HepG2 (cell line): ENCODE results near the gene STK39. TPM values are rescaled to one million over a fixed set of nuclear protein-coding genes. Genes with fewer than 3 reads are reported as not detected.

Experiments used
- CENPX ChIP-seq: sonication (generic); formaldehyde crosslinking; IDR thresholded peaks from 2 replicates; pipeline ENCODE4 v1.9.0; 2021; ENCODE audit warnings: mild to moderate bottlenecking, missing genetic modification reagents, moderate library complexity
- CREBL2 ChIP-seq: sonication (generic); formaldehyde crosslinking; IDR thresholded peaks from 2 replicates; pipeline ENCODE4 v1.8.1; 2023; ENCODE audit warnings: missing genetic modification reagents, mild to moderate bottlenecking, borderline replicate concordance
- EEA1 ChIP-seq: sonication (generic); formaldehyde crosslinking; IDR thresholded peaks from 2 replicates; pipeline ENCODE4 v1.5.1; 2020; ENCODE audit warnings: mild to moderate bottlenecking, missing genetic modification reagents, borderline replicate concordance
- FOXC1 ChIP-seq: sonication (generic); formaldehyde crosslinking; IDR thresholded peaks from 2 replicates; pipeline ENCODE4 v1.8.0; 2022; ENCODE audit warnings: mild to moderate bottlenecking, missing genetic modification reagents, borderline replicate concordance
- GFI1 ChIP-seq: sonication (generic); formaldehyde crosslinking; IDR thresholded peaks from 2 replicates; pipeline ENCODE4 v1.5.0; 2020; ENCODE audit warnings: missing genetic modification reagents, mild to moderate bottlenecking, borderline replicate concordance
- GMEB2 ChIP-seq: IDR thresholded peaks from 2 replicates; pipeline ENCODE4 v1.6.1; 2016; ENCODE audit warnings: missing biosample characterization, missing genetic modification reagents, low read depth
- MTF2 ChIP-seq: sonication (generic); formaldehyde crosslinking; IDR thresholded peaks from 2 replicates; pipeline ENCODE4 v1.5.0; 2020; ENCODE audit warnings: missing genetic modification reagents, borderline replicate concordance
- NCOA2 ChIP-seq: sonication (generic); formaldehyde crosslinking; IDR thresholded peaks from 2 replicates; pipeline ENCODE4 v1.8.0; 2022; ENCODE audit warnings: inconsistent platforms
- RCOR2 ChIP-seq: IDR thresholded peaks from 2 replicates; pipeline ENCODE4 v1.6.1; 2016; ENCODE audit warnings: missing biosample characterization, missing genetic modification reagents
- RFX3 ChIP-seq: IDR thresholded peaks from 2 replicates; pipeline ENCODE4 v1.6.1; 2016; ENCODE audit warnings: missing biosample characterization, missing genetic modification reagents
- SPEN ChIP-seq: sonication (generic); formaldehyde crosslinking; IDR thresholded peaks from 2 replicates; pipeline ENCODE4 v1.5.1; 2020; ENCODE audit warnings: low read depth, mild to moderate bottlenecking, missing genetic modification reagents
- ZBTB38 ChIP-seq: sonication (generic); formaldehyde crosslinking; IDR thresholded peaks from 2 replicates; pipeline ENCODE4 v1.5.1; 2020; ENCODE audit warnings: mild to moderate bottlenecking, missing genetic modification reagents
- ZBTB7A ChIP-seq: sonication (generic); formaldehyde crosslinking; IDR thresholded peaks from 2 replicates; pipeline ENCODE4 v1.8.0; 2022; ENCODE audit warnings: mild to moderate bottlenecking, missing genetic modification reagents
- ZNF160 ChIP-seq: sonication (generic); formaldehyde crosslinking; IDR thresholded peaks from 2 replicates; pipeline ENCODE4 v1.8.0; 2022; ENCODE audit warnings: mild to moderate bottlenecking, inconsistent platforms, missing genetic modification reagents
- ZNF280D ChIP-seq: sonication (generic); formaldehyde crosslinking; IDR thresholded peaks from 2 replicates; pipeline ENCODE4 v1.5.1; 2020; ENCODE audit warnings: mild to moderate bottlenecking, missing genetic modification reagents
- ZNF329 ChIP-seq: sonication (generic); formaldehyde crosslinking; IDR thresholded peaks from 2 replicates; pipeline ENCODE4 v1.9.0; 2021; ENCODE audit warnings: low read depth, mild to moderate bottlenecking, missing genetic modification reagents
- ZNF446 ChIP-seq: sonication (generic); formaldehyde crosslinking; IDR thresholded peaks from 2 replicates; pipeline ENCODE4 v1.5.0; 2020; ENCODE audit warnings: mild to moderate bottlenecking, missing genetic modification reagents
- ZNF530 ChIP-seq: sonication (generic); formaldehyde crosslinking; IDR thresholded peaks from 2 replicates; pipeline ENCODE4 v1.5.0; 2020; ENCODE audit warnings: low read depth, mild to moderate bottlenecking, missing genetic modification reagents
- ZNF547 ChIP-seq: sonication (generic); formaldehyde crosslinking; IDR thresholded peaks from 2 replicates; pipeline ENCODE4 v1.5.1; 2020; ENCODE audit warnings: mild to moderate bottlenecking, missing genetic modification reagents
- ZNF589 ChIP-seq: sonication (generic); formaldehyde crosslinking; conservative IDR thresholded peaks from 2 replicates; pipeline ENCODE4 v1.8.0; 2022; ENCODE audit warnings: mild to moderate bottlenecking, moderate library complexity, missing genetic modification reagents
- ZNF772 ChIP-seq: sonication (generic); formaldehyde crosslinking; IDR thresholded peaks from 2 replicates; pipeline ENCODE4 v1.5.0; 2020; ENCODE audit warnings: mild to moderate bottlenecking, missing genetic modification reagents
- polyA plus RNA-seq, 8 experiments: library from polyadenylated mRNA; depleted of rRNA in 3 of 8; stranded (reverse) in 7 of 8; unstranded in 1 of 8; fragments of >200 nt; fragmentation: Illumina TruSeq in 4 of 8; extraction: Trizol in 4 of 8; gene quantifications; 2 replicates each; pipeline versions ENCODE4 v1.2.1 to v1.2.3, GENCODE V29; 2011 to 2016; ENCODE audit warnings: low read depth in 4 of 8, missing spikeins in 1 of 8, mixed read lengths in 1 of 8; ENCODE audit not compliant: insufficient read depth in 1 of 8
- total RNA-seq, 5 experiments: library from RNA; depleted of rRNA; stranded (reverse); fragments of >200 nt; fragmentation: Illumina TruSeq; extraction: Trizol; gene quantifications; 2 replicates each; pipeline ENCODE4 v1.2.3, GENCODE V29; 2016; ENCODE audit warnings: low read depth in 1 of 5
- TF ChIP-seq, protein P1 (sequence below): sonication (generic); formaldehyde crosslinking; IDR thresholded peaks from 2 replicates; pipeline ENCODE4 v1.5.1; 2020; ENCODE audit warnings: mild to moderate bottlenecking, missing genetic modification reagents, moderate library complexity
- TF ChIP-seq, protein P2 (sequence below), 2 experiments: fragments of 450-650 bp in 1 of 2; sonication (generic) in 1 of 2; formaldehyde crosslinking; IDR thresholded peaks; 2 replicates each; pipeline versions ENCODE4 v1.5.0 to v1.8.0; 2020 to 2022; ENCODE audit warnings: mild to moderate bottlenecking in 1 of 2, missing genetic modification reagents in 1 of 2

STK39 gene
- total and polyA plus RNA-seq, 2 of the 13 experiments (the other 11 are each of a cell fraction or from before 2014, with no cell fraction given), result 27.3 to 38.4 TPM

GRCh38 chr2:168165985-168166901, 81.2 kb downstream of the STK39 start (continued):
- TF ChIP-seq, protein P1, sequence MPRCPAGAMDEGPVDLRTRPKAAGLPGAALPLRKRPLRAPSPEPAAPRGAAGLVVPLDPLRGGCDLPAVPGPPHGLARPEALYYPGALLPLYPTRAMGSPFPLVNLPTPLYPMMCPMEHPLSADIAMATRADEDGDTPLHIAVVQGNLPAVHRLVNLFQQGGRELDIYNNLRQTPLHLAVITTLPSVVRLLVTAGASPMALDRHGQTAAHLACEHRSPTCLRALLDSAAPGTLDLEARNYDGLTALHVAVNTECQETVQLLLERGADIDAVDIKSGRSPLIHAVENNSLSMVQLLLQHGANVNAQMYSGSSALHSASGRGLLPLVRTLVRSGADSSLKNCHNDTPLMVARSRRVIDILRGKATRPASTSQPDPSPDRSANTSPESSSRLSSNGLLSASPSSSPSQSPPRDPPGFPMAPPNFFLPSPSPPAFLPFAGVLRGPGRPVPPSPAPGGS (CRISPR knock-in tag), result no peak
- TF ChIP-seq EEA1 (CRISPR knock-in tag) (no peak), ZBTB38 (CRISPR knock-in tag) (no peak), MTF2 (no peak), ZNF589 (CRISPR knock-in tag) (no peak), ZNF530 (CRISPR knock-in tag) (no peak), ZBTB7A (CRISPR knock-in tag) (no peak), GMEB2 (CRISPR knock-in tag) (no peak), NCOA2 (CRISPR knock-in tag) (peak; percentile 92), ZNF160 (CRISPR knock-in tag) (no peak), ZNF547 (no peak), CENPX (CRISPR knock-in tag) (no peak), CREBL2 (no peak), GFI1 (CRISPR knock-in tag) (no peak), SPEN (CRISPR knock-in tag) (no peak), FOXC1 (CRISPR knock-in tag) (no peak), ZNF329 (CRISPR knock-in tag) (no peak), ZNF280D (CRISPR knock-in tag) (no peak), ZNF446 (CRISPR knock-in tag) (no peak), ZNF772 (CRISPR knock-in tag) (no peak), RFX3 (CRISPR knock-in tag) (no peak), RCOR2 (CRISPR knock-in tag) (peak; percentile 71; the same call in 1 of the 2 replicates)
- TF ChIP-seq, protein P2, sequence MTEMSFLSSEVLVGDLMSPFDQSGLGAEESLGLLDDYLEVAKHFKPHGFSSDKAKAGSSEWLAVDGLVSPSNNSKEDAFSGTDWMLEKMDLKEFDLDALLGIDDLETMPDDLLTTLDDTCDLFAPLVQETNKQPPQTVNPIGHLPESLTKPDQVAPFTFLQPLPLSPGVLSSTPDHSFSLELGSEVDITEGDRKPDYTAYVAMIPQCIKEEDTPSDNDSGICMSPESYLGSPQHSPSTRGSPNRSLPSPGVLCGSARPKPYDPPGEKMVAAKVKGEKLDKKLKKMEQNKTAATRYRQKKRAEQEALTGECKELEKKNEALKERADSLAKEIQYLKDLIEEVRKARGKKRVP (CRISPR knock-in tag; IDR thresholded peaks at IDR 0.05), result peak in 1 of 2 experiments; percentile 79; a peak in 2 of 4 replicates
